Inferior parietal cortex (tissue), 1 donor: ENCODE results near the gene SLC29A2.
A peak's percentile ranks its signal among the peaks of the same experiment; 100 is the strongest.

Experiments used
- DNase-seq: peaks from one replicate; pipeline ENCODE4 v3.0.0-alpha.2; 2016; ENCODE audit errors: extremely low spot score

Gene SLC29A2

DNA sequence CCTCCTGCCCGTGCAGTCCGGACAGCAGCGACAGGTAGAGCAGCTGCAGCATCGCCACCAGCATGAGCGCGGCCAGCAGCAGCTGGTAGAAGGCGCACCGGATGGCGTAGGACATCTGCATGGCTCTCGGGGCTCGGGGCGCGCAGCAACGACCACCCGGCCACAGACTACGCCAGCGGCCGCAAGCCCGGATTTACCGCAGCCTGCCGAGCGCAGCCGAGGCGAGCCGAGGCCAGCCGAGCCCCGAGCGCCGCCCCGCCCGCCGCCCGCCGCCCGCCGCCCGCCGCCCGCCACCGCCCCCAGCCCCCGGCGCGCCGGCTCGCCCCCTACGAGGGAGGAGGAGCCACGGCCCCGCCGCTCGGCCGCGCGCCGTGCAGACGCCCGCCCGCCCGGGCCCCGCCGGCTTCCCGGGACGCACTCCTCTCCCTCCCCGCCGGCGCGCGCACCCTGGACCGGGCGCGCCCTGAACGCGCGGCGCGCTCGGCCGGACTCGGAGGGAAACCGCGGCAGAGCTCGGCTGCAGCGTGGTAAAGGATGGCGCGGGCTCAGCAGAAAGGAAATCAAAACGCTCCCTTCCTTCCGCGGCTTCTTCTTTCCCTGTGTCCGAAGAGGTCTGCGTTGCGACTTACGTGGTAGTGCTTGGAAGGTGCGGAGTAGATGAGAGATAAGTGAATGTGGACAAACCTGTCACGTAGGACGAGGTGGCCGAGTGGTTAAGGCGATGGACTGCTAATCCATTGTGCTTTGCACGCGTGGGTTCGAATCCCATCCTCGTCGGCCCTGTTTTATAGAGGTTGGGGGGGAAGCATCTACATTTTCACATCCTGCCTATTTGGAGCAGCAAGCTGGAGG, 23.9 kb downstream of the SLC29A2 start, which contains the start of gene B4GAT1:
TSS of gene B4GAT1 (minus strand) at position 205 of the 852 bp plus-strand sequence. CDS start at position 121, 84 bp downstream.
- peak; percentile 94 for DNase-seq

GRCh38 chr11:66346476-66347424, 24.8 kb downstream of the SLC29A2 start:
- no peak for DNase-seq

GRCh38 chr11:66345316-66345649, 26.3 kb downstream of the SLC29A2 start:
- DNase-seq: no peak

DNA sequence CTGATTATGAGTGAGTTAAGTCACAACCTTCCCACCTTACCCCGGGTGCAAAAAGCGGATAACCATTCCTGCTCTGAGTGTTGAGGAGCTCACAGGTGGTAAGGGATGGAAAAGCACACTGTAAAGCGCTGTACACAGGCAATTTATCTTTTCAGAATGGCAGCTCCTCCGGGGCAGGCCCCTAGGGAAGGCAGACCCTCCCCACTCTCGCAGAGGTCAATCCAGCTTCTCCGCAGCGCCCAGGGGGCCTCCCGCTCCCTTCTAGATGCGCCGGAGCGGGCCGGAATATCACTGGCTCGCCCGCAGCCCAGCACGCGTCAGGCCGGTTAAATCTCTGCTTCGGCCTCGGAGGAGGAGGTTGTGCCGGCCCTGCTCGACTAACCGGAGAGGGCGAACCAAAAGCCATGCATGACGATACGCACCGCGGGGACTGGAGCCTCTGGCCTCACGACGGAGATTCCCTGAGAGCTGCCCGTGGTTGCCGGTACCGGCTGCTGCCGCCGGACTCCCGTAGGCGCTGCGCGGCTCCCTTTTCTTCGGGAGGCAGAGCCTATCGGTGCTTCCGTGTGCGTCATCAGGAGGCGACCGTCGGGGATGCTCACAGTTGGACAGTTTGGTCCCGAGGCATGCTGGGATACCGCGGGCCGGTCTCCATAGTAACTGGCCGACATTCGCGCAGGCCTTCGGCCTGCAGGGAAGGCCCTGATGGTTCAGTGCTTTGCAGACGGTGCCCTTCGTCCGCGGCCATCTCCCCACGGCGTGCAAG, 26.8 kb downstream of the SLC29A2 start, which contains the start of gene BRMS1:
TSS of gene BRMS1 (minus strand) at position 555 of the 766 bp plus-strand sequence. CDS start 2,870 bp downstream, outside the sequence.
- peak; percentile 98 for DNase-seq

DNA sequence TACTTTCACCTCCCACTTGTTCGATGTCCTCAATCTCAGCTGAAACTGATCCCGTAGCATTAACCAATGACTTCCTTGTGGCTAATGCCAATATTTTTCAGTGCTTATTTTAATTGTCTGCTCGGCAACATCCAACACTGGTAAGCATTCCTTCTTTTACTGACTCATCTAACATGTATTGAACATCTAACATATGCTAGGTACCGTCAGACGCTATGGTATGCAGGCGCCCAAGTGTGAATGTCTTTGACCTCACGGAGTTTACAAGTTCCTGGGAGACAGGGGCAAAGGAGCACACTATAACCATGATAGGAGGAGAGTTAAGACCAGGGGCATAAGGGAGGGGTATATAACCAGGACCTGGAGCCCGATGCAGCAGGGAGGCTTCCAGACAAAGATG, 28.4 kb downstream of the SLC29A2 start:
- DNase-seq: no peak

DNA sequence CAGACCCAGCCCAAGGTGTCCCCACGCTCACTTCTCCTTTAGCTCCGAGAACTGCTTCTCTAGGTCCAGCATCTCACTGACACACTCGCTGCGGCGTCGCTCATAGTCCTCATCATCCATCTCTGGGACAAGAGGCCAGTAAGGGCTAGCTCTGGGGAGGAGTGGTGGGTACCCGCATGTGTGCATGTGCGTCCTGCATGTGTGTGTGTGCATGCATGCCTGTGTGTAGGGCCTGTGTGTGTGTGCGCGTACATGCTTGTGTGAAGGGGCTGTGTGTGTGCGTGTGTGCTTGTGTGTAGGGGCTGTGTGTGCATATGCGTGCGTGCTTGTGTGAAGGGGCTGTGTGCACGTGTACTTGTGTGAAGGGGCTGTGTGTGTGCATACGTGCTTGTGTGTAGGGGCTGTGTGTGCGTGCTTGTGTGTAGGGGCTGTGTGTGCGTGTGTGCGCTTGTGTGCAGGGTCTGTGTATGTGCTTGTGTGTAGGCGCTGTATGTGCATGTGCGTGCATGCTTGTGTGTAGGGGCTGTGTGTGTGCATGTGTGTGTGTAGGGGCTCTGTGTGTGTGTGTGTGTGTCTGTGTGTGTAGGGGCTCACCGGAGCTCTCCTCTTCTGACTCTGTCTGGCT, 29.9 kb downstream of the SLC29A2 start:
- no peak for DNase-seq

- DNase-seq: no peak
Measured at GRCh38 chr11:66340596-66341501, 30.7 kb downstream of the SLC29A2 start.

GRCh38 chr11:66339686-66340483, 31.7 kb downstream of the SLC29A2 start:
- DNase-seq: no peak

DNA sequence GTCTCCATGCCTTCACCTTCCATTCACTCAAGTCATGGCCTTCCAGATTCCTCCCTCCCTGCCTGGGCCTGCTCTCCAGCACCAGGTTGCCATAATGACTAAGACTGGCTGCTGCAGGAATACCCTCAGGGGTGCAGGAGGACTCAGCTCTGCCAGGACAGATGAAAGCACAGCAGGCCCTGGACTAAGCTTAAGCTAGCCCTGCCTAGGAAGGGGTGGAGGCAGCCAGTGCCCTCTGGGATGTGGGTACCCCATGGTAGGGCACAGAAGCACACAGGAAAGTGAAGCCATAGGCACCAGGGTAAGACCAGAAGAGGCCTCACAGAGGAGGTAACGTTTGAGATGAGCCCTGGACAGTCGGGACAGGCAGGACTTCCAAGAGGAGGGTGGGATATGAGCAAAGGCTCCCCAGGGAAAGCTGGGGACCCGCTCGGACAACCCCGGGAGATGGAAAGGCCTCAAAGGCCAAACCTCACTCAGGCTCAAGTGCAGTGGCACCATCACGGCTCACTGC, 32.3 kb downstream of the SLC29A2 start:
- DNase-seq: no peak

GRCh38 chr11:66338276-66339161, 33.0 kb downstream of the SLC29A2 start:
- DNase-seq: no peak

- DNase-seq: no peak
Measured at GRCh38 chr11:66337103-66337899, 34.3 kb downstream of the SLC29A2 start.

GRCh38 chr11:66336234-66337102, 35.1 kb downstream of the SLC29A2 start, which contains the start of gene RIN1:
Gene RIN1, minus strand, starts transcription at chr11:66336434. Its CDS starts 32 bp downstream, at chr11:66336402.
- DNase-seq: peak; percentile 72

DNA sequence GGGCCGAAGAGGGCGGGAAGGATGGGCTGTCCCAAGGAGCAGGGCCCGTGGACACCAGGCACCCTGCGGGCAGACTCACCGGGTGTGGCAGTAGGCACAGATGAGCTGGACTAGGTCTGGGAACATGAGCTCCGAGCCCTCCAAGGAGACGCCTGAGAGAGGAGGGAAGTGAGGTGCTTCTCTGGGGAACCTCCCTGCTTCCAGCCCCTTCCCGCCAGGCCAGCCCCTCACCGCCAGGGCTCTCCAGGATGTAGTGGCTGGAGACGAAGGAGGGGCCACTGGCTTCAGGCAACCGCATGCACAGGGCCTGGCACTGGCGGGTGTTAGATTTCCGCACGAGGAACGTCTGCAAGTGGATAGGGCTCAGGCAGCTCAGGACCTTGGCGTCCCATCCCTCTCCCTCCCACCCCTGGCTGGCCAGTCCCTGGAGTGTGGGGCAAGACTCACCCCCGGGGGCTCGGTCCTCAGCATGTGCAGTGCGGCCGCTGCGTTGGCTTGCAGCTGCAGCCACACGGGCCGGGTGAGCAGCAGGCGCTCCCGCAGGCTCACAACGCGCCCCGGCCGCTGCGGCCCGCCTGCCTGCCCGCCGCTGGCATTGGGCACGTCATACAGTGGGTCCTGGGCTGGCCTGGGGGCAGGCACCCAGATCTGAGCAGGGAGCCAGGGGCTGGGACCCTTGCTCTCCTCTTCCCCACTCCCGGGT, 35.9 kb downstream of the SLC29A2 start:
- DNase-seq: no peak

DNA sequence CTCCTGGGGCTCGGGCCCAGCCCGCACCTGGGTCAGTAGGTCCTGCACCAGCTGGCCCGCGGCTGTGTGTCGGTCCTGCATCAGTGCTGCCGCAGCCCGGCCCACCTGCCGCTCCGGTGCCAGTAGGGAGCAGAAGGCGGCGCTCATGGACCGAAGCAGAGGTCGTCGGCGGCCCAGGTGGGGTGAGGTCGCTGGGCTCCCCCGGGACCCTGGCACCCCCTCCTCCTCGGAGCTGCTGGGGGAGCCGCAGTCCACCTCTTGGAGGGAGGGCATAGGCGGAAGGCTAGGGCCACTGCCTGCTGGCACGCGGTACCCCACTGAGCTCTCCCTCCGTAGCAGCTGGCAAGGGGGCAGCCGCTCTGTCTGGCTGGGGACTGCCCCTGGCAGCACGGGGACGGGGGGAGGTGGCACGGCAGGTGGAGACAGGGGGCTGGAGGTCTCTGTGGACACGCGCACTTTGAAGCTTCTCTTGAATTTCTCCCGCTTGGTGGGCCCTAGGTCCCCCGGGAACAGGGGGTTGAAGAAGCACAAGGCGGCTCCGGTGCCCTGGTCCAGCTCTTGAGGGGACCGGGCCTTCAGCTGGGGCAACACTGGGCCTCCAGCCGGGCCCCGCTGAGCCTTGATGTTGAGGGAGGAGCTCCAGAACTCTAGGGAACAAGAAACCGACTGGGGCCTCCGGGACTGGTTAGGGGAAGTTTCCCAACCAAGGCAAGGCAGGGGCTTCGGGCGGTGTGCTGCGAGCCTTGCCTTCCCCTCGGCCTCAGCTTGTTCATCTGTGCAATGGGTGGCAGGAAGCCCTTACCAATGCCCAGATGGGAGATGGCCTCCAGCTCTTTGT, 36.7 kb downstream of the SLC29A2 start:
- DNase-seq: no peak
